K562 (cell line): ENCODE data around the gene SPECC1L. TPM values are rescaled to one million over a fixed set of nuclear protein-coding genes. Genes with fewer than 3 reads are reported as not detected.

Experiments
- ATAC-seq: fragments of 200-7000 bp; cut with Tn5 transposase; 3 replicates; pipeline ENCODE4 v1.9.1; 2020; ENCODE audit warnings: moderate library complexity
- BruUV-seq: library from RNA; stranded (reverse); fragments of 400-500 nt; replicated peaks from 2 replicates; lab custom pipeline; 2021; lab: Mats Ljungman, UMichigan
- CTCF ChIA-PET: fragments of 300-600 bp; formaldehyde crosslinking; extraction: SDS; loops from one replicate; lab custom pipeline; 2021; ENCODE audit warnings: low intra/inter-chr PET ratio; lab: Yijun Ruan, JAX
- POLR2A ChIA-PET: fragments of 300-600, 350-650 bp; sonication (Branson Sonifier 250); formaldehyde crosslinking; extraction: SDS; loops from one replicate; lab custom pipeline; 2021; ENCODE audit warnings: antibody characterized with exemption, inconsistent platforms; lab: Yijun Ruan, JAX
- DNase-seq, 4 experiments: peaks; one replicate each; pipeline versions ENCODE4 v3.0.0 to v3.0.0-alpha.2; 2011 to 2018; ENCODE audit warnings: low spot score in 3 of 4, mixed read lengths in 3 of 4; ENCODE audit errors: extremely low read depth in 1 of 4
- FAIRE-seq: peaks from 2 replicates; lab custom pipeline; 2011; peaks lifted over from hg19 to GRCh38; lab: Jason Lieb, UNC
- H2AFZ ChIP-seq: 2 replicates; pipeline ENCODE4 v1.6.0; 2011; ENCODE audit warnings: low read depth, low read length, control low read depth, inconsistent platforms
- H3K27ac ChIP-seq: fragments of 200-600 bp; 3 replicates; pipeline ENCODE4 v1.8.0; 2011; ENCODE audit warnings: low read depth, mild to moderate bottlenecking, control low read depth, inconsistent platforms, low read length, moderate library complexity, mixed read lengths; ENCODE audit errors: extremely low read depth
- H3K27me3 ChIP-seq, 2 experiments: fragments of 300-600 bp in 1 of 2; 2 replicates in 1 of 2; 3 replicates in 1 of 2; pipeline versions ENCODE4 v1.6.0 to v1.8.0; 2011; ENCODE audit warnings: inconsistent platforms in 2 of 2, low read length in 2 of 2, mild to moderate bottlenecking in 1 of 2, mixed read lengths in 1 of 2, moderate library complexity in 1 of 2; ENCODE audit not compliant: control insufficient read depth in 2 of 2, insufficient read depth in 2 of 2
- H3K36me3 ChIP-seq: fragments of 300-600 bp; 3 replicates; pipeline ENCODE4 v1.8.0; 2011; ENCODE audit warnings: mild to moderate bottlenecking, low read length, inconsistent platforms; ENCODE audit not compliant: control insufficient read depth, insufficient read depth
- H3K4me1 ChIP-seq, 2 experiments: fragments of 200-600 bp in 1 of 2; replicated peaks in 1 of 2; 2 replicates in 1 of 2; 3 replicates in 1 of 2; pipeline versions ENCODE4 v1.5.1 to v1.8.0; 2011; ENCODE audit warnings: inconsistent platforms in 2 of 2, low read length in 2 of 2, mild to moderate bottlenecking in 1 of 2, mixed read lengths in 1 of 2, moderate library complexity in 1 of 2; ENCODE audit not compliant: control insufficient read depth in 2 of 2, insufficient read depth in 2 of 2
- H3K4me2 ChIP-seq: 2 replicates; pipeline ENCODE4 v1.6.1; 2011; ENCODE audit warnings: low read length, control low read depth, inconsistent platforms, mixed read lengths; ENCODE audit not compliant: insufficient read depth
- H3K4me3 ChIP-seq: fragments of 200-600 bp; sonication (generic), shearing (Covaris generic); 2 replicates; pipeline ENCODE4 v1.5.1; 2016; ENCODE audit warnings: control low read depth, inconsistent platforms
- H3K79me2 ChIP-seq: fragments of 200-600 bp; 3 replicates; pipeline ENCODE4 v1.8.0; 2011; ENCODE audit warnings: low read length, inconsistent platforms; ENCODE audit not compliant: control insufficient read depth, insufficient read depth
- H3K9ac ChIP-seq, 2 experiments: 2 replicates each; pipeline versions ENCODE4 v1.6.0 to v1.6.1; 2011; ENCODE audit warnings: low read depth in 2 of 2, low read length in 2 of 2, control low read depth in 1 of 2, inconsistent platforms in 1 of 2, mild to moderate bottlenecking in 1 of 2, mixed read lengths in 1 of 2; ENCODE audit not compliant: insufficient read depth in 1 of 2
- H3K9me1 ChIP-seq: one replicate; pipeline ENCODE4 v1.6.0; 2011; ENCODE audit warnings: inconsistent platforms, mild to moderate bottlenecking, low read length, moderate library complexity; ENCODE audit not compliant: control insufficient read depth, insufficient read depth
- H3K9me3 ChIP-seq: replicated peaks from 2 replicates; pipeline ENCODE4 v1.5.1; 2011; ENCODE audit warnings: low read depth, low read length, inconsistent platforms; ENCODE audit not compliant: control insufficient read depth, insufficient read depth
- H4K20me1 ChIP-seq: replicated peaks from 2 replicates; pipeline ENCODE4 v1.6.1; 2011; ENCODE audit warnings: low read length, inconsistent platforms, mixed read lengths; ENCODE audit not compliant: control insufficient read depth, insufficient read depth
- E2F3 ChIP-seq: fragments of 250-450 bp; sonication (Bioruptor Pico); IDR thresholded peaks from 2 replicates; pipeline ENCODE4 v1.4.0; 2020; ENCODE audit warnings: mild to moderate bottlenecking
- EP400 ChIP-seq: fragments of 450-650 bp; IDR thresholded peaks from 2 replicates; pipeline ENCODE4 v1.6.1; 2017; ENCODE audit warnings: antibody characterized with exemption, mild to moderate bottlenecking, moderate library complexity
- ID3 ChIP-seq, 2 experiments: fragments of 250-450 bp in 1 of 2; fragments of 450-650 bp in 1 of 2; sonication (Bioruptor Pico) in 1 of 2; IDR thresholded peaks; 2 replicates each; pipeline versions ENCODE4 v1.6.1 to v1.8.0; 2016 to 2021; ENCODE audit warnings: mild to moderate bottlenecking in 2 of 2, moderate library complexity in 2 of 2, missing compliant biosample characterization in 1 of 2, missing genetic modification characterization in 1 of 2
- KAT8 ChIP-seq: fragments of 450-650 bp; IDR thresholded peaks from 2 replicates; pipeline ENCODE4 v1.6.1; 2016; ENCODE audit warnings: low read depth, mild to moderate bottlenecking
- KLF16 ChIP-seq: IDR thresholded peaks from 2 replicates; pipeline ENCODE4 v1.6.1; 2016; ENCODE audit warnings: antibody characterized with exemption
- MBD2 ChIP-seq: sonication (generic); IDR thresholded peaks from 2 replicates; pipeline ENCODE4 v1.6.1; 2016; ENCODE audit warnings: low read depth, borderline replicate concordance
- MEIS2 ChIP-seq: fragments of 450-650 bp; IDR thresholded peaks from 2 replicates; pipeline ENCODE4 v1.6.1; 2014; ENCODE audit warnings: mild to moderate bottlenecking; ENCODE audit not compliant: partially characterized antibody
- NR2C1 ChIP-seq, 2 experiments: fragments of 450-650 bp; IDR thresholded peaks; 2 replicates each; pipeline ENCODE4 v1.6.1; 2017; ENCODE audit warnings: mild to moderate bottlenecking in 2 of 2, antibody characterized with exemption in 1 of 2, inconsistent platforms in 1 of 2, missing compliant biosample characterization in 1 of 2, missing genetic modification characterization in 1 of 2
- SOX6 ChIP-seq: fragments of 450-650 bp; IDR thresholded peaks from 2 replicates; pipeline ENCODE4 v1.6.1; 2014; ENCODE audit warnings: mild to moderate bottlenecking
- ZBTB17 ChIP-seq: fragments of 450-650 bp; formaldehyde crosslinking; IDR thresholded peaks from 2 replicates; pipeline ENCODE4 v1.4.0; 2020; ENCODE audit warnings: mild to moderate bottlenecking
- ZNF384 ChIP-seq: IDR thresholded peaks from 2 replicates; pipeline ENCODE4 v1.6.1; 2012; ENCODE audit warnings: low read depth, low read length, improper control_type of control experiment
- ZNF408 ChIP-seq: fragments of 250-450 bp; sonication (Bioruptor Pico); IDR thresholded peaks from 2 replicates; pipeline ENCODE4 v1.4.0; 2020; ENCODE audit warnings: low read depth, mild to moderate bottlenecking, moderate library complexity
- ZNF584 ChIP-seq: fragments of 200-800 bp; sonication (Bioruptor generic); IDR thresholded peaks from 2 replicates; pipeline ENCODE4 v1.6.1; 2016; ENCODE audit warnings: low read depth, mild to moderate bottlenecking, missing genetic modification characterization, missing compliant biosample characterization
- ZNF695 ChIP-seq: fragments of 450-650 bp; formaldehyde crosslinking; IDR thresholded peaks from 2 replicates; pipeline ENCODE4 v1.4.0; 2020; ENCODE audit warnings: mild to moderate bottlenecking, moderate library complexity
- WGBS: fragments of 100-300 bp; shearing (Covaris generic); methylation state at CpG from one replicate; pipeline ENCODE4 v1.1.6; 2016; ENCODE audit warnings: low coverage, mixed read lengths; ENCODE audit not compliant: insufficient coverage; ENCODE audit errors: missing lambda C conversion rate; 5-methylcytosine and 5-hydroxymethylcytosine counted together
- in situ Hi-C: fragments of 300-500 bp; cut with MboI; formaldehyde crosslinking; loops from 4 replicates; pipeline ENCODE4 v1.15.0; 2018; ENCODE audit warnings: inconsistent platforms, mixed read lengths
- intact Hi-C: fragments of 100-400 bp; cut with micrococcal nuclease; formaldehyde crosslinking; loops from 2 replicates; pipeline ENCODE4 v1.14.2; 2022
- polyA plus RNA-seq, 8 experiments: library from polyadenylated mRNA; depleted of rRNA in 4 of 8; stranded (reverse) in 5 of 8; unstranded in 3 of 8; fragments of >200 nt; fragmentation: Nextera tagmentation in 2 of 8; fragmentation: Illumina TruSeq in 1 of 8; extraction: Ambion mirVana in 2 of 8; extraction: Trizol in 1 of 8; gene quantifications; 2 replicates each; pipeline versions ENCODE4 v1.2.1 to v1.2.3, GENCODE V29; 2011 to 2014; ENCODE audit warnings: inconsistent platforms in 1 of 8, missing spikeins in 1 of 8
- total RNA-seq, 7 experiments: library from RNA; depleted of rRNA in 6 of 7; stranded (reverse); fragments of >200 nt in 6 of 7; fragmentation: Illumina TruSeq in 2 of 7; extraction: Trizol in 2 of 7; gene quantifications; 2 replicates each; pipeline versions ENCODE4 v1.2.1 to v1.2.3, GENCODE V29; 2011 to 2021; ENCODE audit warnings: low replicate concordance in 1 of 7
- TF ChIP-seq, protein P1 (sequence below): sonication (generic); formaldehyde crosslinking; IDR thresholded peaks from 2 replicates; pipeline ENCODE4 v1.9.0; 2022; ENCODE audit warnings: mild to moderate bottlenecking, missing genetic modification reagents

SPECC1L gene
- total and polyA plus RNA-seq, 9 of the 15 experiments (the other 6 are each of a cell fraction or from before 2014, with no cell fraction given): 1.4 to 27.9 (median 14.5) TPM

DNA sequence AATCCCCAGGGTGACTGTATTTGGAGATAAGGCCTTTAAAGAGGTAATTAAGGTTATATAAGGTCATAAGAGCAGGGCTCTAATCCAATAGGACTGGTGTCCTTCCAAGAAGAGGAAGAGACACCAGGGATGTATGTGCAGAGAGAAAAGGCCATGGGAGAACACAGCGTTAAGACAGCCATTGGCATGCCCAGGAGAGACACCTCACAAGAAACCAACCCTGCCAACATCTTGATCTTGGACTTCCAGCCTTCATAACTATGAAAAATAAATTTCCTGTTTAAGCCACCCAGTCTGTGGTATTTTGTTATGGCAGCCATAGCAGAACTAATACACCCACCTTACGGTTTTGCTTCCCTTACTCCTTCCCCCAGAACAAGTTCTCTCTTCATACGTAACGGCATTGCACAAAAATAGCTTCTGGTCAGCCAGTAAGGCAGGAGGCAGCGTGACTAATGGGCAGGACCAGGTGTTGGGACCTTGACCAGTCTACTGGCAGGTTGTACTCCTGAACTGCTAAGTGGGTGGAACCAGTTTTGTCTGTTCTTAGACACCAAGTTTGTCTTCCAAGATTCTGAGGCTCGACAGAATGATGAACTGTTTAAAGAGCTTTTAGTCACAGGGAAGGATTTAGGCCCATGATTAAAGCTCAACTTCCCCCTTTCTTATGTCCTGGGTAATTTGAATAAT is 192.6 kb downstream of the SPECC1L start:
- no peak overlapping the region for H2AFZ ChIP-seq
- TF ChIP-seq E2F3: no peak
- TF ChIP-seq KLF16: no peak
- TF ChIP-seq ZNF695 (CRISPR knock-in tag): no peak
- TF ChIP-seq MEIS2: peak; percentile 30
- no peak for DNase-seq
- H3K27ac ChIP-seq: no peak overlapping the region
- no TSS peak for BruUV-seq
- no peak overlapping the region for H3K9ac ChIP-seq
- FAIRE-seq: no peak
- ChIA-PET CTCF (no interaction called here), POLR2A (interaction anchor here (0.6 to 2.5 kb wide), 2 partner anchors 9 to 27 kb away, joined by 3 to 7 read pairs; no protein-coding TSS in a partner anchor)
- ATAC-seq: no peak
- no peaks in the 10 kb centered on the region for H3K9me1 ChIP-seq
- intact Hi-C loops (no loop called here), in situ Hi-C loops (no loop called here)
- H3K4me2 ChIP-seq: no peak overlapping the region
- H3K4me3 ChIP-seq: no peak overlapping the region
- H3K79me2 ChIP-seq: no peaks in the 10 kb centered on the region
- H3K9me3 ChIP-seq: no peaks in the 10 kb centered on the region
- H3K36me3 ChIP-seq: no peaks in the 10 kb centered on the region
- WGBS: 63% methylated on average over 6 of the region's 6 CpGs
- no peaks in the 10 kb centered on the region for H3K27me3 ChIP-seq
- H4K20me1 ChIP-seq: no peaks in the 10 kb centered on the region
- H3K4me1 ChIP-seq: peaks cover 0 to 27% of the 10 kb centered on the region in 2 experiments; a peak in 4 of 5 replicates

- Histone ChIP-seq H3K4me2 (no peak overlapping the region), H4K20me1 (no peaks in the 10 kb centered on the region), H3K27ac (no peak overlapping the region), H3K9ac (no peak overlapping the region), H3K9me3 (no peaks in the 10 kb centered on the region), H3K27me3 (no peaks in the 10 kb centered on the region), H3K79me2 (no peaks in the 10 kb centered on the region), H3K9me1 (no peaks in the 10 kb centered on the region), H2AFZ (peak overlapping the region; percentile 49), H3K36me3 (no peaks in the 10 kb centered on the region), H3K4me3 (no peak overlapping the region), H3K4me1 (peaks cover 0 to 17% of the 10 kb centered on the region in 2 experiments; a peak in 4 of 5 replicates)
- CTCF ChIA-PET: no interaction called here
- ATAC-seq: 0 out of 3 replicates have a peak, but pooled peaks have one; percentile 27
- intact Hi-C loops: no loop called here
- POLR2A ChIA-PET: no interaction called here
- DNase-seq: peak in 2 of 4 experiments; percentile 20 to 41
- WGBS: 20% methylated on average over 5 of the region's 5 CpGs
- FAIRE-seq: peak; percentile 78
- in situ Hi-C loops: no loop called here
- BruUV-seq: no TSS peak
- TF ChIP-seq ZBTB17 (CRISPR knock-in tag) (0 out of 2 replicates have a peak, but pooled peaks have one; percentile 19), ZNF384 (no peak), ID3 (CRISPR knock-in tag; IDR thresholded peaks at IDR 0.05) (no peak), ID3 (tag; IDR thresholded peaks at IDR 0.05) (peak; percentile 40; the same call in 1 of the 2 replicates), SOX6 (peak; percentile 85), MBD2 (no peak), EP400 (peak; percentile 53), ZNF408 (CRISPR knock-in tag) (no peak), NR2C1 (IDR thresholded peaks at IDR 0.05) (no peak), NR2C1 (tag; IDR thresholded peaks at IDR 0.05) (0 out of 2 replicates have a peak, but pooled peaks have one; percentile 30), KAT8 (peak; percentile 59; the same call in 1 of the 2 replicates), ZNF584 (CRISPR knock-in tag) (0 out of 2 replicates have a peak, but pooled peaks have one; percentile 54)
- TF ChIP-seq, protein P1, sequence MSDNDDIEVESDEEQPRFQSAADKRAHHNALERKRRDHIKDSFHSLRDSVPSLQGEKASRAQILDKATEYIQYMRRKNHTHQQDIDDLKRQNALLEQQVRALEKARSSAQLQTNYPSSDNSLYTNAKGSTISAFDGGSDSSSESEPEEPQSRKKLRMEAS (CRISPR knock-in tag): peak; percentile 51
Measured at GRCh38 chr22:24465566-24465965, 194.9 kb downstream of the SPECC1L start.
